GM12878 (cell line): Measurements from ENCODE around the gene SLIRP. TPM values are rescaled to one million over a fixed set of nuclear protein-coding genes. Genes with fewer than 3 reads are reported as not detected.

Experiments used
- ATAC-seq: fragments of 200-7000 bp; cut with Tn5 transposase; 3 replicates; pipeline ENCODE4 v1.9.1; 2020; ENCODE audit warnings: mild to moderate bottlenecking, moderate library complexity
- BruUV-seq: library from RNA; stranded (reverse); fragments of 400-500 nt; replicated peaks from 2 replicates; lab custom pipeline; 2021; lab: Mats Ljungman, UMichigan
- CTCF ChIA-PET: fragments of 300-600 bp; sonication (Branson Sonifier 250); formaldehyde crosslinking; extraction: SDS; loops from one replicate; lab custom pipeline; 2021; ENCODE audit warnings: inconsistent platforms; lab: Yijun Ruan, JAX
- POLR2A ChIA-PET: fragments of 350-600 bp; formaldehyde crosslinking; extraction: SDS; loops from one replicate; lab custom pipeline; 2021; ENCODE audit warnings: inconsistent platforms; lab: Charles Lee
- RAD21 ChIA-PET: fragments of 300-600 bp; sonication (Branson Sonifier 250); formaldehyde crosslinking; loops from one replicate; lab custom pipeline; 2023; ENCODE audit warnings: antibody characterized with exemption; ENCODE audit not compliant: unreplicated experiment; lab: Charles Lee
- SMC1A ChIA-PET: fragments of 300-600 bp; sonication (Branson Sonifier 250); formaldehyde crosslinking; loops from one replicate; lab custom pipeline; 2023; ENCODE audit not compliant: unreplicated experiment, uncharacterized antibody; lab: Charles Lee
- DNase-seq: peaks from one replicate; pipeline ENCODE4 v3.0.0-alpha.2; 2011; ENCODE audit warnings: low read depth, low spot score
- FAIRE-seq: peaks from 3 replicates; lab custom pipeline; 2011; peaks lifted over from hg19 to GRCh38; lab: Jason Lieb, UNC
- H2AFZ ChIP-seq: 2 replicates; pipeline ENCODE4 v1.6.0; 2011; ENCODE audit warnings: low read depth, low read length, control low read depth; ENCODE audit not compliant: control insufficient read depth
- H3K27ac ChIP-seq: 2 replicates; pipeline ENCODE4 v1.5.1; 2011; ENCODE audit warnings: control low read depth; ENCODE audit not compliant: control insufficient read depth, insufficient read depth
- H3K27me3 ChIP-seq, 2 experiments: replicated peaks in 1 of 2; 2 replicates each; pipeline versions ENCODE4 v1.6.0 to v1.6.1; 2011; ENCODE audit warnings: low read length in 1 of 2; ENCODE audit not compliant: control insufficient read depth in 2 of 2, insufficient read depth in 2 of 2
- H3K36me3 ChIP-seq, 2 experiments: 2 replicates each; pipeline ENCODE4 v1.5.1; 2011; ENCODE audit warnings: low read length in 1 of 2; ENCODE audit not compliant: control insufficient read depth in 2 of 2, insufficient read depth in 2 of 2
- H3K4me1 ChIP-seq: 2 replicates; pipeline ENCODE4 v1.6.1; 2011; ENCODE audit warnings: mild to moderate bottlenecking, low read length, moderate library complexity, mixed read lengths; ENCODE audit not compliant: control insufficient read depth, insufficient read depth
- H3K4me2 ChIP-seq: 2 replicates; pipeline ENCODE4 v1.6.0; 2011; ENCODE audit warnings: control low read depth; ENCODE audit not compliant: control insufficient read depth, insufficient read depth
- H3K4me3 ChIP-seq: fragments of 200-600 bp; sonication (generic); 2 replicates; pipeline ENCODE4 v1.5.1; 2016
- H3K79me2 ChIP-seq: 2 replicates; pipeline ENCODE4 v1.6.0; 2011; ENCODE audit warnings: low read length; ENCODE audit not compliant: control insufficient read depth, insufficient read depth
- H3K9ac ChIP-seq: 2 replicates; pipeline ENCODE4 v1.8.0; 2011; ENCODE audit warnings: low read length, control low read depth, mixed read lengths; ENCODE audit not compliant: control insufficient read depth, insufficient read depth
- H3K9me3 ChIP-seq: replicated peaks from 3 replicates; pipeline ENCODE4 v1.5.1; 2011; ENCODE audit warnings: mild to moderate bottlenecking, low read length; ENCODE audit not compliant: control insufficient read depth, insufficient read depth
- H4K20me1 ChIP-seq: 2 replicates; pipeline ENCODE4 v1.6.0; 2011; ENCODE audit not compliant: control insufficient read depth, insufficient read depth
- BRCA1 ChIP-seq: IDR thresholded peaks from 2 replicates; pipeline ENCODE4 v1.6.1; 2011; ENCODE audit warnings: low read depth, low read length, improper control_type of control experiment
- E2F8 ChIP-seq: fragments of 450-650 bp; IDR thresholded peaks from 2 replicates; pipeline ENCODE4 v1.6.1; 2018; ENCODE audit warnings: mild to moderate bottlenecking, low read depth, moderate library complexity; ENCODE audit not compliant: partially characterized antibody
- EGR1 ChIP-seq, 2 experiments: IDR thresholded peaks; 1 replicate in 1 of 2; 2 replicates in 1 of 2; pipeline ENCODE4 v1.6.1; 2011 to 2012; ENCODE audit warnings: low read depth in 2 of 2, low read length in 2 of 2, borderline replicate concordance in 1 of 2, mild to moderate bottlenecking in 1 of 2, moderate library complexity in 1 of 2
- MLLT1 ChIP-seq: fragments of 450-650 bp; IDR thresholded peaks from 2 replicates; pipeline ENCODE4 v1.6.1; 2016; ENCODE audit warnings: mild to moderate bottlenecking
- POLR2AphosphoS5 ChIP-seq: IDR thresholded peaks from 2 replicates; pipeline ENCODE4 v1.6.1; 2011; ENCODE audit warnings: mild to moderate bottlenecking, low read length, inconsistent platforms
- RBBP5 ChIP-seq: fragments of 200-600 bp; sonication (generic); conservative IDR thresholded peaks from 2 replicates; pipeline ENCODE4 v1.6.1; 2016
- WRNIP1 ChIP-seq: IDR thresholded peaks from 2 replicates; pipeline ENCODE4 v1.6.1; 2011; ENCODE audit warnings: low read depth, low read length, improper control_type of control experiment, borderline replicate concordance
- WGBS: methylation state at CpG from one replicate; pipeline ENCODE4 v1.1.6; 2016; ENCODE audit warnings: low lambda C conversion rate; ENCODE audit not compliant: insufficient replicate concordance, insufficient coverage; ENCODE audit errors: missing lambda C conversion rate; 5-methylcytosine and 5-hydroxymethylcytosine counted together
- in situ Hi-C: fragments of 300-500 bp; cut with MboI; formaldehyde crosslinking; loops from 9 replicates; pipeline ENCODE4 v1.14.3; 2018; ENCODE audit warnings: mixed read lengths
- intact Hi-C: fragments of 100-400 bp; cut with micrococcal nuclease; formaldehyde crosslinking; loops from one replicate; pipeline ENCODE4 v1.14.2; 2022; ENCODE audit not compliant: unreplicated experiment
- polyA plus RNA-seq, 11 experiments: library from polyadenylated mRNA; depleted of rRNA in 4 of 11; unstranded in 6 of 11; stranded (reverse) in 5 of 11; fragments of >200 nt; fragmentation: Nextera tagmentation in 4 of 11; fragmentation: Illumina TruSeq in 1 of 11; extraction: Ambion mirVana in 4 of 11; extraction: Trizol in 1 of 11; gene quantifications; 1 replicate in 1 of 11; 2 replicates in 10 of 11; pipeline versions ENCODE4 v1.2.1 to v1.2.3, GENCODE V29; 2011 to 2016; ENCODE audit warnings: inconsistent platforms in 2 of 11, missing spikeins in 2 of 11, low read depth in 1 of 11
- total RNA-seq, 4 experiments: library from RNA; depleted of rRNA in 3 of 4; stranded (reverse); fragments of >200 nt in 3 of 4; fragmentation: Illumina TruSeq in 1 of 4; extraction: Trizol in 1 of 4; gene quantifications; 2 replicates each; pipeline versions ENCODE4 v1.2.1 to v1.2.3, GENCODE V29; 2013 to 2021
- TF ChIP-seq, protein P1 (sequence below): IDR thresholded peaks from 2 replicates; pipeline ENCODE4 v1.6.1; 2012; ENCODE audit warnings: low read depth, low read length, improper control_type of control experiment

Gene SLIRP
- total and polyA plus RNA-seq, 10 of the 15 experiments (the other 5 are each of a cell fraction or from before 2014, with no cell fraction given), result 196 to 1,510 (median 596) TPM

- WGBS, result 94% methylated on average over 5 of the region's 5 CpGs
- intact Hi-C loops, result no loop called here
- peaks cover 11% of the 10 kb centered on the region for H3K79me2 ChIP-seq
- no peak overlapping the region for H2AFZ ChIP-seq
- ChIA-PET CTCF (no interaction called here), RAD21 (interaction anchor here (1.3 kb wide), 1 partner anchor 83 kb away, joined by 5 read pairs; the partner anchor contains the start of gene ADCK1), SMC1A (no interaction called here), POLR2A (no interaction called here)
- H3K4me1 ChIP-seq, result no peaks in the 10 kb centered on the region
- ATAC-seq, result no peak
- FAIRE-seq, result no peak
- TF ChIP-seq, protein P1, sequence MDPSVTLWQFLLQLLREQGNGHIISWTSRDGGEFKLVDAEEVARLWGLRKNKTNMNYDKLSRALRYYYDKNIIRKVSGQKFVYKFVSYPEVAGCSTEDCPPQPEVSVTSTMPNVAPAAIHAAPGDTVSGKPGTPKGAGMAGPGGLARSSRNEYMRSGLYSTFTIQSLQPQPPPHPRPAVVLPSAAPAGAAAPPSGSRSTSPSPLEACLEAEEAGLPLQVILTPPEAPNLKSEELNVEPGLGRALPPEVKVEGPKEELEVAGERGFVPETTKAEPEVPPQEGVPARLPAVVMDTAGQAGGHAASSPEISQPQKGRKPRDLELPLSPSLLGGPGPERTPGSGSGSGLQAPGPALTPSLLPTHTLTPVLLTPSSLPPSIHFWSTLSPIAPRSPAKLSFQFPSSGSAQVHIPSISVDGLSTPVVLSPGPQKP, result no peak
- TF ChIP-seq POLR2AphosphoS5, result peak; percentile 48; the same call in 1 of the 2 replicates
- H3K9ac ChIP-seq, result no peak overlapping the region
- in situ Hi-C loops, result no loop called here
- peaks cover 7 to 30% of the 10 kb centered on the region in 2 experiments for H3K36me3 ChIP-seq
- no peaks in the 10 kb centered on the region for H3K27me3 ChIP-seq
- no peak overlapping the region for H3K27ac ChIP-seq
- no peaks in the 10 kb centered on the region for H3K9me3 ChIP-seq
- BruUV-seq, result TSS peak; percentile 86
- no peaks in the 10 kb centered on the region for H4K20me1 ChIP-seq
- no peak overlapping the region for H3K4me3 ChIP-seq
- DNase-seq, result no peak
- H3K4me2 ChIP-seq, result no peak overlapping the region
Measured at GRCh38 chr14:77717608-77718305, 9.9 kb downstream of the SLIRP start.

DNA sequence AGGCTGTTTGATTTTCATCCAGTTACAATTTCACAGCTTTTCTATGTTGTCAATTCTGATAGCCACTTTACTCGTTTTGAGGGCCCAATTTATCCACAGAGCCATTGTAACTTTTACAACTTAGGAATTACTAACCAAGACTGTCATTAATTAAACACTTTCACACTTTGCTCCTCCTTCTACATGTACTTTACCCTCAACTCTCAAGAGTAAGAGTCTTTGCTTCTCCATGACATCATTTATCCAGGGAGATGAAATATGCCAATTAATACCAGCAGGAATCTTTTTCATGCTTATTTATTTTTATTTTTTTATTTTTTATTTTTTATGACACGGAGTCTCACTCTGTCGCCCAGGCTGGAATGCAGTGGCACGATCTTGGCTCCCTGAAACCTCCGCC is 13.5 kb downstream of the SLIRP start:
- Histone ChIP-seq H2AFZ (no peak overlapping the region), H3K27me3 (no peaks in the 10 kb centered on the region), H3K79me2 (no peaks in the 10 kb centered on the region), H3K9me3 (no peaks in the 10 kb centered on the region), H3K9ac (no peak overlapping the region), H4K20me1 (no peaks in the 10 kb centered on the region), H3K27ac (no peak overlapping the region), H3K4me2 (no peak overlapping the region), H3K4me1 (no peaks in the 10 kb centered on the region), H3K4me3 (no peak overlapping the region), H3K36me3 (peaks cover 5 to 41% of the 10 kb centered on the region in 2 experiments)
- in situ Hi-C loops (no loop called here), intact Hi-C loops (no loop called here)
- TF ChIP-seq E2F8 (no peak), WRNIP1 (no peak), BRCA1 (no peak), EGR1 (IDR thresholded peaks at IDR 0.05; ENCODE audit: borderline replicate concordance in 1 of 2, low read depth in 2 of 2, low read length in 2 of 2) (no peak), MLLT1 (no peak), RBBP5 (no peak)
- BruUV-seq, result no TSS peak
- DNase-seq, result no peak
- ChIA-PET CTCF (interaction anchor here (1.6 kb wide), 1 partner anchor 12 kb away, joined by 3 read pairs; no protein-coding TSS in a partner anchor), RAD21 (no interaction called here), POLR2A (no interaction called here), SMC1A (interaction anchor here (0.9 to 1.1 kb wide), 2 partner anchors 12 to 37 kb away, joined by 3 to 6 read pairs; no protein-coding TSS in a partner anchor)
- FAIRE-seq, result no peak
- WGBS, result 89% methylated on average over 5 of the region's 5 CpGs
- no peak for ATAC-seq
